PC-9 (cell line): ENCODE data around the gene GRIK3. TPM values are rescaled to one million over a fixed set of nuclear protein-coding genes. Genes with fewer than 3 reads are reported as not detected.

ENCODE experiments used
- BruUV-seq: library from RNA; stranded (reverse); fragments of 400-500 nt; replicated peaks from 2 replicates; lab custom pipeline; 2021; lab: Mats Ljungman, UMichigan
- CTCF ChIA-PET: fragments of 300-600 bp; sonication (Branson Sonifier 250); formaldehyde crosslinking; loops from one replicate; lab custom pipeline; 2022; ENCODE audit warnings: antibody characterized with exemption; lab: Charles Lee
- POLR2A ChIA-PET: fragments of 300-600 bp; sonication (Branson Sonifier 250); formaldehyde crosslinking; loops from one replicate; lab custom pipeline; 2022; ENCODE audit warnings: antibody characterized with exemption; ENCODE audit not compliant: unreplicated experiment; lab: Charles Lee
- DNase-seq, 2 experiments: peaks; one replicate each; pipeline versions ENCODE4 v3.0.0 to v3.0.0-alpha.2; 2015 to 2022; ENCODE audit warnings: mixed read lengths in 1 of 2
- H2AFZ ChIP-seq: fragments of 200-600 bp; sonication (generic); 2 replicates; pipeline ENCODE4 v1.8.1; 2017; ENCODE audit warnings: antibody characterized with exemption
- H3F3A ChIP-seq: fragments of 200-600 bp; sonication (generic); 2 replicates; pipeline ENCODE4 v1.8.1; 2017; ENCODE audit warnings: antibody characterized with exemption, mild to moderate bottlenecking, low read depth; ENCODE audit not compliant: insufficient read depth
- H3K27ac ChIP-seq: fragments of 200-600 bp; sonication (generic); 2 replicates; pipeline ENCODE4 v1.6.1; 2016; ENCODE audit warnings: mixed run types
- H3K27me3 ChIP-seq: fragments of 200-600 bp; sonication (generic); 2 replicates; pipeline ENCODE4 v1.6.1; 2016; ENCODE audit warnings: low read depth, mixed run types; ENCODE audit not compliant: insufficient read depth
- H3K36me3 ChIP-seq: fragments of 200-600 bp; sonication (generic); 2 replicates; pipeline ENCODE4 v1.6.1; 2016; ENCODE audit warnings: low read depth, mixed run types
- H3K4me1 ChIP-seq: fragments of 200-600 bp; sonication (generic); replicated peaks from 2 replicates; pipeline ENCODE4 v1.6.1; 2016; ENCODE audit warnings: mixed run types; ENCODE audit not compliant: insufficient read depth
- H3K4me2 ChIP-seq: fragments of 200-600 bp; sonication (generic); 2 replicates; pipeline ENCODE4 v1.6.1; 2017; ENCODE audit warnings: mixed run types
- H3K4me3 ChIP-seq: fragments of 200-600 bp; sonication (generic); 2 replicates; pipeline ENCODE4 v1.6.1; 2016; ENCODE audit warnings: mixed run types
- H3K79me2 ChIP-seq: fragments of 200-600 bp; sonication (generic); 2 replicates; pipeline ENCODE4 v1.6.1; 2017; ENCODE audit warnings: low read depth, mixed run types
- H3K9me2 ChIP-seq: fragments of 200-600 bp; sonication (generic); 2 replicates; pipeline ENCODE4 v1.8.1; 2017; ENCODE audit warnings: mild to moderate bottlenecking; ENCODE audit not compliant: insufficient read depth
- H3K9me3 ChIP-seq: fragments of 200-600 bp; sonication (generic); 2 replicates; pipeline ENCODE4 v1.8.1; 2016; ENCODE audit warnings: low read depth; ENCODE audit not compliant: insufficient read depth
- H4K20me1 ChIP-seq: fragments of 200-600 bp; sonication (generic); 2 replicates; pipeline ENCODE4 v1.8.1; 2017; ENCODE audit not compliant: insufficient read depth
- CTCF ChIP-seq: fragments of 200-600 bp; sonication (generic); conservative IDR thresholded peaks from 2 replicates; pipeline ENCODE4 v1.6.1; 2017; ENCODE audit warnings: mixed run types, antibody characterized with exemption, mild to moderate bottlenecking, moderate library complexity
- EZH2 ChIP-seq: fragments of 200-600 bp; sonication (generic); IDR thresholded peaks from 2 replicates; pipeline ENCODE4 v1.8.0; 2017; ENCODE audit warnings: antibody characterized with exemption, low read depth
- intact Hi-C: fragments of 100-400 bp; cut with micrococcal nuclease; formaldehyde crosslinking; loops from one replicate; pipeline ENCODE4 v1.10.0; 2022; ENCODE audit not compliant: unreplicated experiment
- total RNA-seq: library from RNA; stranded (reverse); gene quantifications from 2 replicates; pipeline ENCODE4 v1.2.3, GENCODE V29; 2021

The GRIK3 gene
- total RNA-seq, 1 experiment from 2014 or later: not detected

- DNase-seq: no peak
- no peaks in the 10 kb centered on the region for H3K9me2 ChIP-seq
- ChIA-PET CTCF (no interaction called here), POLR2A (no interaction called here)
- no peak for TF ChIP-seq EZH2
- no peak for TF ChIP-seq CTCF
- no peak overlapping the region for H3K4me2 ChIP-seq
- no peaks in the 10 kb centered on the region for H3K4me1 ChIP-seq
- no peaks in the 10 kb centered on the region for H3K9me3 ChIP-seq
- intact Hi-C loops: no loop called here
- H3K27me3 ChIP-seq: peaks cover 37% of the 10 kb centered on the region
- no peaks in the 10 kb centered on the region for H3K79me2 ChIP-seq
- no peak overlapping the region for H3K4me3 ChIP-seq
- H2AFZ ChIP-seq: no peak overlapping the region
- no peaks in the 10 kb centered on the region for H3K36me3 ChIP-seq
- H3K27ac ChIP-seq: no peak overlapping the region
- no peaks in the 10 kb centered on the region for H3F3A ChIP-seq
- peaks cover 10% of the 10 kb centered on the region; the same call in 1 of the 2 replicates for H4K20me1 ChIP-seq
- no TSS peak for BruUV-seq
These were observed 71.3 kb downstream of the GRIK3 start for GRCh38 chr1:36963006-36963405.

GRCh38 chr1:36961062-36961615 is 73.2 kb downstream of the GRIK3 start:
- Histone ChIP-seq H4K20me1 (peaks cover 10% of the 10 kb centered on the region; the same call in 1 of the 2 replicates), H3K4me2 (no peak overlapping the region), H3K27me3 (peaks cover 51% of the 10 kb centered on the region), H2AFZ (no peak overlapping the region), H3K9me2 (no peaks in the 10 kb centered on the region), H3K27ac (no peak overlapping the region), H3K9me3 (no peaks in the 10 kb centered on the region), H3K36me3 (no peaks in the 10 kb centered on the region), H3K79me2 (no peaks in the 10 kb centered on the region), H3K4me1 (no peaks in the 10 kb centered on the region), H3K4me3 (no peak overlapping the region), H3F3A (no peaks in the 10 kb centered on the region)
- POLR2A ChIA-PET: no interaction called here
- CTCF ChIA-PET: no interaction called here
- intact Hi-C loops: no loop called here
- BruUV-seq: no TSS peak
- TF ChIP-seq CTCF (no peak), EZH2 (no peak)
- DNase-seq: no peak

DNA sequence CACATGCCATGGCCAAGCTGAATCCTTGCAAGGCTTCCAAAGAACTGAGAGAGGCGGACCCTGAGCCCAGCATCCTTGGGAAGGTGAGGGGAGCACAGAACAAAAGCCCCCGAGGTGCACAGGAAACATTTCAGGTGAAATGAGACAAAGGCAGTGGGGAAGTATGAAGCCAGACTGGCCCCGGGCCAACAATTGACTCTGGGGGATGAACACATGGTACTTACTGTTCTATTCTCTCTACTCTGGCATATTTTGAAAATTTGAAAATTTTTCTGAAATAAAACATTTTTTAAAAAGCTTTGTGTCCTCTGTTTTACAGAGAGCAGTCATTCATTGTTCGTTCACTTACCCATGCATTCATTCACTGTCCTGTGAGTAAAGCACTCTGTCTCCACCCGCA is 77.7 kb downstream of the GRIK3 start:
- no TSS peak for BruUV-seq
- no peak overlapping the region for H3K4me2 ChIP-seq
- TF ChIP-seq CTCF (no peak), EZH2 (no peak)
- no peak overlapping the region for H3K4me3 ChIP-seq
- CTCF ChIA-PET: no interaction called here
- H3K9me2 ChIP-seq: no peaks in the 10 kb centered on the region
- H3K27me3 ChIP-seq: peaks cover 65% of the 10 kb centered on the region
- no peaks in the 10 kb centered on the region for H3K36me3 ChIP-seq
- H3K4me1 ChIP-seq: no peaks in the 10 kb centered on the region
- peaks cover 4% of the 10 kb centered on the region; the same call in 1 of the 2 replicates for H4K20me1 ChIP-seq
- POLR2A ChIA-PET: no interaction called here
- intact Hi-C loops: no loop called here
- H3K79me2 ChIP-seq: no peaks in the 10 kb centered on the region
- no peak overlapping the region for H2AFZ ChIP-seq
- DNase-seq: no peak
- no peak overlapping the region for H3K27ac ChIP-seq
- no peaks in the 10 kb centered on the region for H3K9me3 ChIP-seq
- no peaks in the 10 kb centered on the region for H3F3A ChIP-seq
